SIG-M5 treated with dmso at 0.1 percent for 504 hours (cell line): ENCODE measurements around the gene PRKCE.

Experiments
- DNase-seq: peaks from one replicate; lab custom pipeline; 2025; ENCODE audit not compliant: unreplicated experiment; lab: John Stamatoyannopoulos, UW

The PRKCE gene

GRCh38 chr2:46062637-46063412 is 411.4 kb downstream of the PRKCE start:
- peak; percentile 61 for DNase-seq

DNA sequence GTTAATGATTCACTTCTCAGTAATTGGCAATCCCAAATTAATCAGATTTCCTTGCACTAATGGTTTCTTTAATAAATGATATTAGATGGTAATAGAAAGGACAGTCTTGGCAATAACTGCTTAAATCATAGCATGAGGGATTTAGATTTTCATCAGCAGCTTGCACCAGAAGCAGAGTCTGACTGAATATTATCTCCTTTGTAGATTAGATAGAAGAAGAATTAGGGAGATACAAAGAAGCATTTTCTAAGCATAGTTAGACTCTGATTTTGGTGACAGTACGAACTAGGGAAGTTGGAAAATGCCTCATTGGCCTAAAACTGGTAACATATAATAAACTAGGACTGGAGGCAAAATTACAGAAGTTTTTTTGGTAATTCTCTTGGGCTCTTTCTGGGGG is 412.9 kb downstream of the PRKCE start:
- no peak for DNase-seq

- DNase-seq = no peak
Measured at GRCh38 chr2:46065152-46065551, 413.7 kb downstream of the PRKCE start.

- DNase-seq = no peak
Measured at GRCh38 chr2:46066116-46066515, 414.6 kb downstream of the PRKCE start.

DNA sequence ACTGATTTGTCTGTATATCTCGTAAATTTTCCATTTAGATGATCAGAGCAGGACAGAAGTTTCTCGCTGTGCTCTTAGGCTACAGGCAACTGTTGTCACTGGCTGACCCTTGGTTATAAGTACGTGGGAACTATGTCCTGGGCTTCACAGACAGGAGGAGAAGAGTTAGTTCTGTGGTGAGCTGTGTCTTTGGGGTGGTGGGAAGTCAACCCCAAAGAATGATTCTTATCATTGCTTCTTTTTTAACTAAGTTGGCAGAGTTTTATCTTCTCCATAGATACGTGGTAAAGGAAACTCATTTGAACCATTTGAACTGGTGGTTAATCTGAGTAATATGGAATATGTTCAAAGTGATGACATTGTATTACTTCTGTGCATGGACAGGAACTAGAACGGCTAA is 415.1 kb downstream of the PRKCE start:
- DNase-seq = no peak

- no peak for DNase-seq
Measured at GRCh38 chr2:46067062-46067461, 415.6 kb downstream of the PRKCE start.

DNA sequence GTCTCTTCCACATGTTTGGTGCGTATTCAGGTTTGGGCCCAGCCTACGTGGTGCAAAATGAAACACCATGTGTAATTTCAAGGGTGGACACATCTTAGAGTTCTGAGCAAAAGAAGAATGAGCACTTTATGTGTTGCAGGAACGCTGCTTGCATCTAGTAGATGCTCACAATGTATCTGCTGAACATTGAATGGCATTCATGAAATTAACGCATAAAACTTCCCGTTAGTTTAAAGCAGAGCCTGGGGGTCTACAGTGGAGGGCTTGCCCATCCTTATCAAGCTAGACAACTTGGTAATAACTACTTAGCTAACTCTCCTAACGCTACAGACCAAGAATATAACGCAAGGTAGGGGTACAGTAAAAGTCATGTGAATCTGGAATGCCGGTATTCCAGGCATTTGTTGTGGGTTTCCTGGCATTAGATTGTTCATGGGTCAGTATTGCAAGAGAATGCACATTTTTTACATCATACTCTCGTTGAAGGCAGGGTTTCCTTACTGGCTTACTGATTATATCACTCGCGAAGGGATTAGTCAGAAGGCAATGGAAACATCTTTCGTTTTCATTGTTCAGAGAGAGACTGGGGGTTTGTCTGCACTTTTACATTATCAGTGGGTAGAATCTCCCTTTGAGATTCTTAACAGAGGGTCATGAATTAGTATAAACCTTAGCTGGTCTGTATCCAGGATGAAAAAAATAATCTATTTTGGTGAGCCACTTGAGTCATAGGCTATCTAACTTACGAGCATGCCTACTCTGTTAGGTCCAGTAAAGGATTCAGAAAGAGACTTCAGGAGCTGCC is 416.2 kb downstream of the PRKCE start:
- no peak for DNase-seq

GRCh38 chr2:46068636-46069035 is 417.2 kb downstream of the PRKCE start:
- no peak for DNase-seq

- DNase-seq = no peak
Measured at GRCh38 chr2:46071074-46071473, 419.6 kb downstream of the PRKCE start.

- no peak for DNase-seq
Measured at GRCh38 chr2:46072101-46072820, 420.8 kb downstream of the PRKCE start.

DNA sequence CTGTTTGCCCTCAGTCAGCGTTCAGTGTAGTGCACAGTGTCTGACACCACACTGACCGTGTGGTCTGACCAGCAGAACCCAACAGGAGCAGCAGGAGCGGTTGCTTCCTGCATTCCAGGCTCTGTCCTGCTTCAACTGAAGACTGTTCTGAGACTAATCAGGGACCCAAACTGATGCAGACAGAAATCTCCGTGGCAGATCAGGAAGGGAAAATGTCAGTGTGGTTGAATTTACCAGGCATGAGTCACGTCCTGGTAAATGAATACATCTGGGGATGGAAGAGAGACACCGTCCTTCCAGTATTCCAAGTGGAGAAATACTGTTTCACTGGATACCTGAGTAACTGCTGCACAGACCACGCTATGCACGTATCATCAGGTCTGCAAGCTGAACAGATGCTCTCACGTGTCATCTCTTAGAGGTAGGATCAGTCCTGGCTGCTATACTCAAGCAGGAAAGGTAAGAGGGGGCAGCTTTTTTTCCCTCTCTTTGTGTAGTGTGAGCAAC is 422.1 kb downstream of the PRKCE start:
- no peak for DNase-seq

DNA sequence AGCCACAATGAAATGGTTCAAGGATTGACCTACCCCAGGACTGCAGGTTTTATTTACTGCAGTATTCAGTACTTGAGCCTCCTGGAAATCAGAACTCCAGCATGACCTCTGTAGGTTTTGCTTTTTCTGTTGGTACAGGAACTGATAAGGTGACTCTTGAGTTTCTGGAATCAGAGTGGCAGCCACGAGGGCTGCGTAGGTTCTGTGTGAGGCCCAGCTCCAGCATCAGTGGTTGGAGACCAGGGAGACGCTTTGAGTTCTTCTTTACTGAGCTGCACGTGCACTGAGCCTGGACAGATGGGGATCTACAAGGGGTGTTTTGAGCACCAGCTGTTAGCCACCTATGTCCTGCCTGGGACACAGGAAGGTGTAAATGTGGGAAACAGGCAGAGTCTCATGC is 423.0 kb downstream of the PRKCE start:
- no peak for DNase-seq

DNA sequence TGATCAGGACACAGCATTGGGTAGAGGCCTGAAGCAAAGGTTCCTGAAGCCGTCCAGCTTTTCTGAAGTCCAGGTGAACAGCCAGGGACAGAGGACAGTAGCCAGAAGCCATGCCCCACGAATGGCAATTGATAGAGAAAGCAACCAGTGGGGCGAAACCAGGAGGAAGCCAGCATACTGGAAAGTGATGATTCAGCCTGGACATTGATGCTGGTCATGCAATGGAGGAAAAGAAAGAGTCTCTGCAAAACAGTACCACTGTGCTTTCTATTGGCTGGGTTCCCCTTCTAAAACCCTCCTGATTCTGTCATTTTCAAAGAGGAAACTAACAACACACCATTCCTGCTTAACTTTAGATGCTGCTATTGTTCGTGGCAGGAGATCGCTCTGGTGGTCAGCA is 424.4 kb downstream of the PRKCE start:
- DNase-seq = no peak

DNA sequence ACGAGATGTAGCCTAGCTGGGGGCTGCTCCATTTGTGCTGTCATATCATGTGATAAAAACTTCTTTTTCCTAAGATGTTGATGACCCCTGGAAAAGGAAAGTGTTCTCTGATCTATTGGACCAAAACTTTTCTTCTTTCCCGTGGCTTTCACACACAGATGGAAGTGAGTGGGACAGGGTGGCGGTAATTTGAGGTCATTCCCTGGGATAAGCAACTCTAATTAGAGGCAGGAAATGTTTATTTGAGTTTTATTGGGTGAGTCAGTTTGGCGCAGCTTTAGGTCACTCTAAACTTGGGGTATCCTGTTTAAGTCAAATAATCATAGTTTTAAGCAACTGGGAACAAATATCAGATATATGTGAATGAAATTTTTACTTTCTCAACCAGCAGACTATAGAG is 424.8 kb downstream of the PRKCE start:
- no peak for DNase-seq

DNA sequence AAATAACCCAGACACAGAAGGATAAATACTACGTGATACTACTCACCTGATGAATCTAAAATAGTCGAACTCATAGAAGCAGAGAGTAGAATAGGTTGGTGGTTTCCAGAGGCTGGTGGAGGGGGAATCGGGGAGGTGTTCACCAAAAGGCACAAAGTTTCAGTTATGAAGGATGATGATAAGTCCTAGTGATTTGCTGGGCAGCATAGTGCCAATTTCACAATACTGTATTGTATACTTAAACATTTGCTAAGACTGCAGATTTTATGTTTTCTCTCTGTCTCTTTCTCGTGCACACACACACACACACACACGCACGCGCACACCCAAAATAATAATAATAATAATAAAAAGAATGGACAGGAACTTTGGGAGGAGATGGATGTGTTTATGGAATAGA is 425.4 kb downstream of the PRKCE start:
- DNase-seq = no peak

DNA sequence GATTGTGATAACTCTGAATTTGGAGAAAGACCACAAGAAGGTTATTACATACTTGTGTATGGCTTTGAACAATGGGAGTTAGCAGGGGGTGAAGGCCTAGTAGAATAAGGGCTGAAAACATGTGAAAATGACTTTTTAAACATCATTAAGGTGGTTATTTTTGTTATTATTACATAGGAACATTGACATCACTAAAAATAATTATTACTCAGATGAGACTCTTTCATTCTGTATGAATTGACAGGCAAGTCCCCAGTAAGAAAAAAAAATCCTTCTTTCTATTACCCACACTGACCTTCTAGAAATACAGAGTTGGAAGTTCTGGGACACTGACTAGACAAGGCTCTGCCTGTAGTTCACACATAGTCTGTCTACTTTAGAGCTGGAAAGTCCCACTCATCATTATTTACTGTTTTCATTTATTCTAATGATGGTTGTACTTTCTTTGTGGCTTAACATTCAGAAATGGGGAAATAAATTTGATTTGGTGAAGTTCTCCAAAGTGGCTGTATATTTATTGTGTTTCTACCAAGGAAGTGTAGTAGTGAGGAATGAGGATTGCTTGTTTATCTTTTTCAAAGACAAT is 426.1 kb downstream of the PRKCE start:
- DNase-seq = no peak

DNA sequence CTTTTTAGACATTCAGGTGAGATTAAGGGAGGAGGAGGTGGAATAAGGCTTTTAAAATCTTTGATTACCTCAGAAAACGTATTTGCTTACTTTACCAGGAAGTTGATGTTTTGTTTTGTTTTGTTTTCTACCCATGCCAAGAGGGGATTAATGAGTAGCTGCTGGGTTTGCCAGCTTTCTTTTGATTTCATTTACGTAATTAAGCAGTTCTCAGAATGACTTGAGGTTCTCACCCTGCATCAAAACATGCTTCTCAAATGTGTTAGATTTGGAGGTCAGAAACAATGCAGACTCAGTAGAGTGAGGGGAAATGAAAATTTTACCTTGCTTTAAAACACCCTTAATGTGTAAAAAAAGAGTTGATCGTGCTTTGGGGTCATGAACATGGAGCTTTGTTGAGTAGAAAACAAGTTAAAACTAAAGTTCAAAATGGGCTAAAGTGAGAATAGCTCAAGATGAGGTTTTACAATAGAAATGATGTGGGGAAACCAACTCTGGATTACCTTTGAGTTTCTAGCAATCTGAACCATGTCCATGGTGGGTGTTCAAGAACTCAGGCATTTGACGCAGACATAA is 428.6 kb downstream of the PRKCE start:
- no peak for DNase-seq

DNA sequence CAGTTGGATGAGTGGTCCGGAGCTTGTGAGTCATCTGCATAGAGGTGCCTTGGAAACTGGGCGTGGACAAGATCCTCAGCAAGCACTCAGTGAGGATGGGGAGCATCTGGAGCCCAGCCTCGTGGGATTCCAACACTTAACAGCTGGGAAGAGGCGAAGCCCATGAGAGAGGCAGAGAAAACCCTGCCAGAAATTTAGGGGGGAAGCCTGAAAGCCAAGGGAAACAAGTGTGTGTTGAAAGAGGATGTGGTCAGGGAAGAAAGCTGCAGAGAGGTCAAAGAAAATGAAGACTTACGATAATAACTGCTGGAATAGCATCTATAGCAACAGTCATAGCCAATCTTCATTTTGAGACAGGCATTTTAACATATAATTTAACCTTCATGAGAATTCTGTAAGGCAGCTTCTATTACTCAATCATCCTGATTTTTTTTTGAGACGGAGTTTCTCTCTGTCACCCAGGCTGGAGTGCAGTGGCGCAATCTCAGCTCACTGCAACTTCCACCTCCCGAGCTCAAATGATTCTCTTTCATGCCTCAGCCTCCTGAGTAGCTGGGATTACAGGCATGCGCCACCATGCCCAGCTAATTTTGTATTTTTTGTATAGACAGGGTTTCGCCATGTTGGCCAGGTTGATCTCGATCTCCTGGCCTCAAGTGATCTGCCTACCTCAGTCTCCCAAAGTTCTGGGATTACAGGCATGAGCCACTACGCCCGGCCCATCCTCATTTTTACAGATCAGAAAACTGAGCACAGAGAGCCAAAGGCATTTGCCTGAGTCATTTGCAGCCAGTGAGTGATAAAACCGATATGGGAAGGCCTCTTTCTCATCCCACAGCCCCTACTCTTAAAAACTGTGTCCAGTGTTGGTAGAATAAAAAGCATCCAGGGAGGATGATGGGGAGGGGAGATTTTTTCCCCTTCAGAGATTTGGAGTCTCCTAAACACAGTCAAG is 431.3 kb downstream of the PRKCE start:
- peak; percentile 77 for DNase-seq

GRCh38 chr2:46086578-46087070 is 435.1 kb downstream of the PRKCE start:
- DNase-seq = no peak

GRCh38 chr2:46087492-46087891 is 436.0 kb downstream of the PRKCE start:
- DNase-seq = no peak
